NCI-H2029 treated with DMSO at 0.1 percent for 48 hours (cell line): ENCODE measurements around the gene EHF.

Source experiments
- DNase-seq: peaks from one replicate; lab custom pipeline; 2025; lab: John Stamatoyannopoulos, UW

The EHF gene

GRCh38 chr11:34644669-34645406, 23.9 kb downstream of the EHF start:
- DNase-seq: no peak

- DNase-seq: no peak
These were observed 25.5 kb downstream of the EHF start for GRCh38 chr11:34646431-34646830.

GRCh38 chr11:34647131-34647530, 26.2 kb downstream of the EHF start:
- DNase-seq: no peak

- no peak for DNase-seq
These were observed 26.6 kb downstream of the EHF start for GRCh38 chr11:34647532-34647931.

- DNase-seq: no peak
These were observed 27.1 kb downstream of the EHF start for GRCh38 chr11:34648036-34648435.

- no peak for DNase-seq
These were observed 28.7 kb downstream of the EHF start for GRCh38 chr11:34649597-34649996.

- no peak for DNase-seq
These were observed 29.6 kb downstream of the EHF start for GRCh38 chr11:34650528-34650927.

- no peak for DNase-seq
These were observed 30.7 kb downstream of the EHF start for GRCh38 chr11:34651551-34651950.

- DNase-seq: peak; percentile 67
These were observed 31.5 kb downstream of the EHF start for GRCh38 chr11:34652191-34652973.

- no peak for DNase-seq
These were observed 32.1 kb downstream of the EHF start for GRCh38 chr11:34653031-34653430.

- no peak for DNase-seq
These were observed 33.1 kb downstream of the EHF start for GRCh38 chr11:34653851-34654482.

GRCh38 chr11:34654483-34655334, 33.8 kb downstream of the EHF start:
- peak; percentile 84 for DNase-seq

GRCh38 chr11:34655335-34656008, 34.6 kb downstream of the EHF start:
- no peak for DNase-seq

- DNase-seq: no peak
These were observed 35.3 kb downstream of the EHF start for GRCh38 chr11:34656062-34656720.

- peak; percentile 39 for DNase-seq
These were observed 37.5 kb downstream of the EHF start for GRCh38 chr11:34658071-34659015.

GRCh38 chr11:34659096-34659733, 38.3 kb downstream of the EHF start:
- DNase-seq: no peak

GRCh38 chr11:34665077-34665835, 44.4 kb downstream of the EHF start:
- peak; percentile 59 for DNase-seq

GRCh38 chr11:34667810-34668582, 47.1 kb downstream of the EHF start:
- DNase-seq: peak; percentile 97
